CD4-positive, alpha-beta T cell (primary cell): ENCODE data around the gene NPNT. TPM values are rescaled to one million over a fixed set of nuclear protein-coding genes. Genes with fewer than 3 reads are reported as not detected.

Source experiments
- ATAC-seq: fragments of 200-7000 bp; cut with Tn5 transposase; one replicate; pipeline ENCODE4 v1.10.0; 2022; ENCODE audit warnings: mild to moderate bottlenecking; ENCODE audit not compliant: poor library complexity
- CTCF ChIA-PET: fragments of 350-600 bp; sonication (Branson Sonifier 250); formaldehyde crosslinking; loops from one replicate; lab custom pipeline; 2021; ENCODE audit warnings: antibody characterized with exemption, inconsistent platforms; lab: Charles Lee
- POLR2A ChIA-PET: fragments of 350-600 bp; sonication (Branson Sonifier 250); formaldehyde crosslinking; loops from one replicate; lab custom pipeline; 2021; ENCODE audit warnings: antibody characterized with exemption, inconsistent platforms; lab: Charles Lee
- DNase-seq, 14 experiments: peaks; one replicate each; pipeline ENCODE4 v3.0.0-alpha.2; 2013 to 2020; ENCODE audit warnings: mixed read lengths in 2 of 14
- H3K27ac ChIP-seq, 2 donors: one replicate each; pipeline versions ENCODE4 v1.5.1 to v1.7.0; 2013; ENCODE audit warnings: low read length in 2 of 2, low read depth in 1 of 2, mild to moderate bottlenecking in 1 of 2
- H3K27me3 ChIP-seq, 2 experiments: 1 replicate in 1 of 2; 2 replicates in 1 of 2; pipeline versions ENCODE4 v1.6.1 to v1.7.0; 2013; ENCODE audit warnings: low read length in 2 of 2, control low read depth in 1 of 2, mild to moderate bottlenecking in 1 of 2, moderate library complexity in 1 of 2; ENCODE audit not compliant: insufficient read depth in 2 of 2, control insufficient read depth in 1 of 2
- H3K36me3 ChIP-seq: one replicate; pipeline ENCODE4 v1.6.1; 2013; ENCODE audit warnings: low read length, control low read depth; ENCODE audit not compliant: insufficient read depth
- H3K4me1 ChIP-seq: one replicate; pipeline ENCODE4 v1.6.1; 2013; ENCODE audit warnings: low read length, control low read depth; ENCODE audit not compliant: insufficient read depth
- H3K4me3 ChIP-seq: one replicate; pipeline ENCODE4 v1.5.1; 2013; ENCODE audit warnings: mild to moderate bottlenecking, low read length, moderate library complexity
- H3K9me3 ChIP-seq, 2 experiments: 1 replicate in 1 of 2; 2 replicates in 1 of 2; pipeline versions ENCODE4 v1.6.1 to v1.7.0; 2013; ENCODE audit warnings: low read length in 2 of 2, mild to moderate bottlenecking in 2 of 2, control low read depth in 1 of 2, moderate library complexity in 1 of 2; ENCODE audit not compliant: control insufficient read depth in 1 of 2, insufficient read depth in 1 of 2
- H3K27ac Mint-ChIP-seq: one replicate; pipeline ENCODE4 v1.8.0; 2020; ENCODE audit warnings: mixed read lengths
- H3K27me3 Mint-ChIP-seq: one replicate; pipeline ENCODE4 v1.8.0; 2021; ENCODE audit warnings: mixed read lengths
- H3K36me3 Mint-ChIP-seq: one replicate; pipeline ENCODE4 v1.8.0; 2021; ENCODE audit warnings: low read depth, mixed read lengths
- H3K4me1 Mint-ChIP-seq: one replicate; pipeline ENCODE4 v1.8.0; 2021; ENCODE audit warnings: low read depth, mixed read lengths
- H3K4me3 Mint-ChIP-seq: one replicate; pipeline ENCODE4 v1.8.0; 2020; ENCODE audit warnings: mild to moderate bottlenecking, mixed read lengths
- H3K9me3 Mint-ChIP-seq: one replicate; pipeline ENCODE4 v1.8.0; 2020; ENCODE audit warnings: mixed read lengths
- intact Hi-C, 2 experiments: fragments of 100-400 bp; cut with DNase I in 1 of 2; cut with micrococcal nuclease in 1 of 2; formaldehyde crosslinking; loops; one replicate each; pipeline versions ENCODE4 v1.15.1 to v1.9.0; 2023 to 2025; cut with DNase I, micrococcal nuclease
- total RNA-seq, 174 experiments: library from RNA in 2 of 174; stranded (reverse) in 2 of 174; gene quantifications; one replicate each; pipeline ENCODE4 v1.2.3 and lab custom pipeline; 2021 to 2026
- TF ChIP-seq, protein P1 (sequence below): fragments of 200-600 bp; IDR thresholded peaks from one replicate; pipeline ENCODE4 v1.8.0; 2022; ENCODE audit warnings: antibody characterized with exemption, mild to moderate bottlenecking

Gene NPNT
- total RNA-seq, 2 experiments from 2014 or later = not detected

GRCh38 chr4:106010761-106011160, 115.5 kb downstream of the NPNT start:
- Mint-ChIP-seq H3K9me3 (peaks cover 20% of the 10 kb centered on the region), H3K27ac (no peak overlapping the region), H3K4me1 (no peaks in the 10 kb centered on the region), H3K27me3 (no peaks in the 10 kb centered on the region), H3K4me3 (no peak overlapping the region), H3K36me3 (no peaks in the 10 kb centered on the region)
- Histone ChIP-seq H3K4me1 (no peaks in the 10 kb centered on the region), H3K36me3 (no peaks in the 10 kb centered on the region), H3K27ac (no peak overlapping the region), H3K27me3 (no peaks in the 10 kb centered on the region), H3K9me3 (peaks cover 8% of the 10 kb centered on the region in 2 experiments), H3K4me3 (no peak overlapping the region)
- intact Hi-C loops = no loop called here
- TF ChIP-seq, protein P1, sequence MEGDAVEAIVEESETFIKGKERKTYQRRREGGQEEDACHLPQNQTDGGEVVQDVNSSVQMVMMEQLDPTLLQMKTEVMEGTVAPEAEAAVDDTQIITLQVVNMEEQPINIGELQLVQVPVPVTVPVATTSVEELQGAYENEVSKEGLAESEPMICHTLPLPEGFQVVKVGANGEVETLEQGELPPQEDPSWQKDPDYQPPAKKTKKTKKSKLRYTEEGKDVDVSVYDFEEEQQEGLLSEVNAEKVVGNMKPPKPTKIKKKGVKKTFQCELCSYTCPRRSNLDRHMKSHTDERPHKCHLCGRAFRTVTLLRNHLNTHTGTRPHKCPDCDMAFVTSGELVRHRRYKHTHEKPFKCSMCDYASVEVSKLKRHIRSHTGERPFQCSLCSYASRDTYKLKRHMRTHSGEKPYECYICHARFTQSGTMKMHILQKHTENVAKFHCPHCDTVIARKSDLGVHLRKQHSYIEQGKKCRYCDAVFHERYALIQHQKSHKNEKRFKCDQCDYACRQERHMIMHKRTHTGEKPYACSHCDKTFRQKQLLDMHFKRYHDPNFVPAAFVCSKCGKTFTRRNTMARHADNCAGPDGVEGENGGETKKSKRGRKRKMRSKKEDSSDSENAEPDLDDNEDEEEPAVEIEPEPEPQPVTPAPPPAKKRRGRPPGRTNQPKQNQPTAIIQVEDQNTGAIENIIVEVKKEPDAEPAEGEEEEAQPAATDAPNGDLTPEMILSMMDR = no peak
- POLR2A ChIA-PET = no interaction called here
- DNase-seq = no peak
- CTCF ChIA-PET = no interaction called here
- no peak for ATAC-seq

DNA sequence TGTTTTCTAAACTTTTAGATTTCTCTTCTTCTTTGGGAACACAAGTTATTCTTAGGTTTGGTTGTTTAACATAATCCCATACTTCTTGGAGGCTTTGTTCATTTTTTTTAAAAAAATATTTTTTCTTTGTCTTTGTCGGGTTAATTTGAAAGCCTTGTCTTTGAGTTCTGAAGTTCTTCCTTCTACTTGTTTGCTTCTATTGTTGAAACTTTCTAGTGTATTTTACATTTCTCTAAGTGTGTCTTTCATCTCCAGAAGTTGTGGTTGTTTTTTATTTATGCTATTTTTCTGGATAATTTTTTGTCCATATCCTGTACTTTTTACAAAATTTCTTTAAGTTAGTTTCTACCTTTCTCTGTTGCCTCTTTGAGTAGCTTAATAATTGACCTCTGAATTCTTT, 116.1 kb downstream of the NPNT start:
- H3K9me3 Mint-ChIP-seq = peaks cover 20% of the 10 kb centered on the region
- no peaks in the 10 kb centered on the region for H3K27me3 Mint-ChIP-seq
- no peak overlapping the region for H3K4me3 Mint-ChIP-seq
- Histone ChIP-seq H3K9me3 (peaks cover 8% of the 10 kb centered on the region in 2 experiments), H3K4me3 (no peak overlapping the region), H3K27ac (no peak overlapping the region), H3K36me3 (no peaks in the 10 kb centered on the region), H3K4me1 (no peaks in the 10 kb centered on the region), H3K27me3 (no peaks in the 10 kb centered on the region)
- ATAC-seq (no peak), DNase-seq (no peak)
- no peak overlapping the region for H3K27ac Mint-ChIP-seq
- intact Hi-C loops = no loop called here
- ChIA-PET POLR2A (no interaction called here), CTCF (no interaction called here)
- no peaks in the 10 kb centered on the region for H3K36me3 Mint-ChIP-seq
- no peaks in the 10 kb centered on the region for H3K4me1 Mint-ChIP-seq
- TF ChIP-seq, protein P1 = no peak

GRCh38 chr4:106017975-106018374, 122.7 kb downstream of the NPNT start:
- Histone ChIP-seq H3K27me3 (no peaks in the 10 kb centered on the region), H3K27ac (no peak overlapping the region), H3K4me3 (no peak overlapping the region), H3K9me3 (no peaks in the 10 kb centered on the region), H3K36me3 (no peaks in the 10 kb centered on the region), H3K4me1 (no peaks in the 10 kb centered on the region)
- Mint-ChIP-seq H3K9me3 (no peaks in the 10 kb centered on the region), H3K27me3 (no peaks in the 10 kb centered on the region), H3K27ac (no peak overlapping the region), H3K36me3 (no peaks in the 10 kb centered on the region), H3K4me3 (no peak overlapping the region), H3K4me1 (no peaks in the 10 kb centered on the region)
- ChIA-PET CTCF (no interaction called here), POLR2A (no interaction called here)
- TF ChIP-seq, protein P1 = no peak
- ATAC-seq (no peak), DNase-seq (no peak)
- intact Hi-C loops = no loop called here
